Lower leg skin (tissue), 4 donors: ENCODE measurements around the gene NKAIN4. TPM values are rescaled to one million over a fixed set of nuclear protein-coding genes. Genes with fewer than 3 reads are reported as not detected.

ENCODE experiments used
- DNase-seq, 2 donors: peaks; one replicate each; pipeline ENCODE4 v3.0.0-alpha.2; 2019; ENCODE audit warnings: low spot score in 2 of 2
- H3K4me3 ChIP-seq: fragments of 200-600 bp; sonication (generic); 2 replicates; pipeline ENCODE4 v1.5.1; 2017; ENCODE audit warnings: mild to moderate bottlenecking, low read depth; ENCODE audit not compliant: poor library complexity, severe bottlenecking
- POLR2A ChIP-seq, 2 donors: fragments of 450-650 bp; IDR thresholded peaks; one replicate each; pipeline ENCODE4 v1.6.1; 2016 to 2017; ENCODE audit warnings: antibody characterized with exemption in 2 of 2, mild to moderate bottlenecking in 1 of 2, moderate library complexity in 1 of 2
- WGBS, 2 donors: methylation state at CpG; one replicate each; pipeline ENCODE4 v1.1.5; 2018; 5-methylcytosine and 5-hydroxymethylcytosine counted together
- intact Hi-C: fragments of 100-400 bp; cut with DNase I; formaldehyde crosslinking; loops from one replicate; pipeline ENCODE4 v1.15.0; 2023; ENCODE audit warnings: low total_unique reads
- total RNA-seq, 4 donors: library from RNA; depleted of rRNA; stranded (reverse); fragments of >200 nt; gene quantifications; one replicate each; pipeline ENCODE4 v1.1.0, GENCODE V29; 2016
- TF ChIP-seq, protein P1 (sequence below), 3 donors: fragments of 450-650 bp; IDR thresholded peaks; one replicate each; pipeline ENCODE4 v1.5.1; 2016; ENCODE audit warnings: antibody characterized with exemption in 3 of 3, mild to moderate bottlenecking in 3 of 3, moderate library complexity in 2 of 3

Gene NKAIN4
- total RNA-seq, 4 donors from 2014 or later, result 0.23 to 1.1 TPM; not detected in 2

DNA sequence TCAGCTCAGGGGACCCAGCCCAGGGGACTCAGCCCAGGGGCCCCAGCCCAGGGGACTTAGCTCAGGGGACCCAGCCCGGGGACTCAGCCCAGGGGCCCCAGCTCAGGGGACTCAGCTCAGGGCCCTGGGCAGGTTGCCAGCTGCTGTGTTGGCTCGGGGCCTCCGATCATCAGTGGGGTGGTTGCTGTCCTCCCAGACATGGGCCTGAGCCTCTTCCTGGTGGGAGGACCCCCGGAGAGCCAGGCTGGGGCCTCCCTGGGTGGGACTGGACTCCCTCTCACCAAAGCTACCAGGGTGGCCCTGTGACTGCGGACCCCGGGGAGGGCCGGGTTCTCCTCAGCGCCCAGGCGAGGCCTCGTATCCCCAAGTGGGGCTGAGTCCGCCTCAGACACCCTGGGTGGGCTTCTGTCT is 43.1 kb upstream of the NKAIN4 start:
- intact Hi-C loops, result no loop called here
- WGBS, 2 donors, result 57 to 79% methylated on average over 7 to 9 of the region's 11 CpGs
- DNase-seq, result no peak
- no peak overlapping the region for H3K4me3 ChIP-seq
- TF ChIP-seq POLR2A (IDR thresholded peaks at IDR 0.05), result no peak
- TF ChIP-seq, protein P1, sequence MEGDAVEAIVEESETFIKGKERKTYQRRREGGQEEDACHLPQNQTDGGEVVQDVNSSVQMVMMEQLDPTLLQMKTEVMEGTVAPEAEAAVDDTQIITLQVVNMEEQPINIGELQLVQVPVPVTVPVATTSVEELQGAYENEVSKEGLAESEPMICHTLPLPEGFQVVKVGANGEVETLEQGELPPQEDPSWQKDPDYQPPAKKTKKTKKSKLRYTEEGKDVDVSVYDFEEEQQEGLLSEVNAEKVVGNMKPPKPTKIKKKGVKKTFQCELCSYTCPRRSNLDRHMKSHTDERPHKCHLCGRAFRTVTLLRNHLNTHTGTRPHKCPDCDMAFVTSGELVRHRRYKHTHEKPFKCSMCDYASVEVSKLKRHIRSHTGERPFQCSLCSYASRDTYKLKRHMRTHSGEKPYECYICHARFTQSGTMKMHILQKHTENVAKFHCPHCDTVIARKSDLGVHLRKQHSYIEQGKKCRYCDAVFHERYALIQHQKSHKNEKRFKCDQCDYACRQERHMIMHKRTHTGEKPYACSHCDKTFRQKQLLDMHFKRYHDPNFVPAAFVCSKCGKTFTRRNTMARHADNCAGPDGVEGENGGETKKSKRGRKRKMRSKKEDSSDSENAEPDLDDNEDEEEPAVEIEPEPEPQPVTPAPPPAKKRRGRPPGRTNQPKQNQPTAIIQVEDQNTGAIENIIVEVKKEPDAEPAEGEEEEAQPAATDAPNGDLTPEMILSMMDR (IDR thresholded peaks at IDR 0.05), result no peak

DNA sequence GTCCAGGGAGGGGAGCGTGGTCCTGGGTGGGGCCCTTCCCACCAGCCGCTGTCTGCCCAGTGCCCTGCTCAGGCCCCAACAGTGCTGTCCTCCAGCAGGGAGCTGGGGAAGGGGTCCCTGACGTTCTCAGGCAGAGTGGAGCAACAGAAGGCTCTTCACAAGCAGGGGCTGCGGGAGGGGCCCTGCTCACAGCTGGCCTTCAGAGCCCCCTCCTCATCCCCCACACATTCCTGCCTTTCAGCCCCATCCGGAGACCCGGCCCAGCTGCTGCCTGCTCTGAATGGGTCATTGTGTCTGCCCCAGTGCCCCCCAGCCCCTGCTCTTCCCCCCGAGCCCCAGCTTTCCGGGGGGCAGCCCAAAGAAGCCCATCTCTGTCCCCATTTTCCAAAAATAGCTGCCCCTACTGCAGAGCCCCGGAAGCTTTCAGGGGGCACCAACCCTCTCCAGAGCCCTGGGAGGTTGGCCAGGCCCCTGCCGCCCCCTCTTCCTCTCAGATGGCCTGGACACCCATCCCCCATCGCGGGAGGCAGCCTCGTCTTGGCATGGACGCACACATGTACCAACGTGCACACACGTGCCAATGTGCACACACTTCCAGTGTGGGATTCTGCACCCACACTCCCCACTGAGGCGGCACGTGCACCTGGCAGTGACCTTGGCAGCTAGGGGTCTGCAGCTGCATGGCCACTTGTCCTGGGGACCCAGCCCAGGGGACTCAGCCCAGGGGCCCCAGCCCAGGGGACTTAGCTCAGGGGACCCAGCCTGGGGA is 42.5 kb upstream of the NKAIN4 start:
- no peak for DNase-seq
- no peak for TF ChIP-seq POLR2A (IDR thresholded peaks at IDR 0.05)
- TF ChIP-seq, protein P1 (IDR thresholded peaks at IDR 0.05), result no peak
- 29 to 30% methylated on average over 14 to 18 of the region's 18 CpGs for WGBS, 2 donors
- H3K4me3 ChIP-seq, result no peak overlapping the region
- intact Hi-C loops, result no loop called here

DNA sequence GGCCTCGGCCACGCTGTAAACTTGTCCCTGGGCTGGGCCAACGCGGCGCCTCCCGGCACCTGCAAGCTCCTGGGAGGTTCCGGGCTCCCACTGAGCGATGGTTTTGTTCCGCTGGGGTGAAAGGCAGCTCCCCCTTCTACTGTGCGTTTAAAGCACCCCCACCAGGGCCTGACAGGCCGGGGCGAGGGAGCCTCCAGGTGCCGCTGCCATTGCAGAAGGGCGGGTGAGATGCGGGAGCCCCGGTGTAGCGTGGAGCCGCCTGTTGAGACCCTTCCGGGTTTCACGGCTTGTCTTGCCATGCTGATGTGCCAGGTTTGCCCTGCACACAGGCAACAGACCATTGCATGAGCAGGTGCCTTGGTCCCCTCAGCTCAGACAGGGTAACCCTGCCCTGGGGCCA is 41.6 kb upstream of the NKAIN4 start:
- TF ChIP-seq, protein P1 (IDR thresholded peaks at IDR 0.05), result no peak
- TF ChIP-seq POLR2A (IDR thresholded peaks at IDR 0.05), result no peak
- no peak overlapping the region for H3K4me3 ChIP-seq
- WGBS, 2 donors, result 23 to 27% methylated on average over 6 to 20 of the region's 20 CpGs
- intact Hi-C loops, result no loop called here
- no peak for DNase-seq

DNA sequence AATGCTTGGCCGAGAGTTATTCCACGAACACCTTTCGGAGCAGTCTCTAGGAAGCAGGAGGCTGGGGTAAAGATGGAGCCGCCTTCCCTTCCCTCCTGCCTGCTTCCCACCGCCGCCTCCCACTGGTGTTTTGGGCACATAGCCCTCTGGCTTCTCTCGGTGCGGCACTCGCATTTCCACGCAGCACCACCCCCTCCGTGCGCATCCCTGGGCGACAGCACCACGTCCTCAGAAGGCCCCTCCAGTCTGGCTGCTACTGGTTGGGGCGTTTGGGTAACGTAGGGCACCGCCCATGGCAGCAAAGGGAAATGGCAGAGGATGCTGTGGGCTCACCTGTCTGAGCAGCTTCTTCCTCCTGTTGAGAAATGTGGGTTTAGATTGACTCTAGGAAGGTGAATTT is 41.2 kb upstream of the NKAIN4 start:
- intact Hi-C loops, result no loop called here
- WGBS, 2 donors, result 24 to 27% methylated on average over 14 to 17 of the region's 17 CpGs
- no peak overlapping the region for H3K4me3 ChIP-seq
- TF ChIP-seq POLR2A (IDR thresholded peaks at IDR 0.05), result no peak
- TF ChIP-seq, protein P1 (IDR thresholded peaks at IDR 0.05), result no peak
- no peak for DNase-seq

GRCh38 chr20:63295018-63295417 is 40.8 kb upstream of the NKAIN4 start:
- no peak overlapping the region for H3K4me3 ChIP-seq
- no peak for TF ChIP-seq POLR2A (IDR thresholded peaks at IDR 0.05)
- TF ChIP-seq, protein P1 (IDR thresholded peaks at IDR 0.05), result no peak
- no peak for DNase-seq
- intact Hi-C loops, result no loop called here
- 36% methylated on average over 13 to 16 of the region's 19 CpGs for WGBS, 2 donors

DNA sequence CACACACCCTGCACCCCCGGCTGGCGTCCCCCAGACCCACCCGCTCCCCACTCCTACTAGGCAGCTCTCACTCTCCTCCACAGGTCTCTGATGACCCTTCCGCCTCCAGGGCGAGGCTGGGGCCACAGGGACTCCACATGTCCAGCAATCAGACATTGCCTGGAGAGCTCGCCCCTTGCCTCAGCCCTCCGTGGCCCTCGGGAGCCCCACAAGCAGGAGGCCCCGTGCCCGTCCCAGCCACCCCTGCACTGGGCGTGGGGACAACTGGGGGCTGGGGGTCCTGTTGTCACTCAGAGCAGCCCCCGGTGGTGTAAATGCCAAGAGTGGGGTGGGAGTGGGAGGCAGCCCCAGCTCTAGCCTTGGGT is 40.3 kb upstream of the NKAIN4 start:
- 82 to 83% methylated on average over 12 of the region's 12 CpGs for WGBS, 2 donors
- no peak for DNase-seq
- TF ChIP-seq, protein P1 (IDR thresholded peaks at IDR 0.05), result no peak
- no peak overlapping the region for H3K4me3 ChIP-seq
- intact Hi-C loops, result no loop called here
